ENCODE measurements around the gene CHD6. TPM values are rescaled to one million over a fixed set of nuclear protein-coding genes. Genes with fewer than 3 reads are reported as not detected.

CHD6 gene
- total RNA-seq, 1 experiment from 2014 or later: 19.7 TPM

DNA sequence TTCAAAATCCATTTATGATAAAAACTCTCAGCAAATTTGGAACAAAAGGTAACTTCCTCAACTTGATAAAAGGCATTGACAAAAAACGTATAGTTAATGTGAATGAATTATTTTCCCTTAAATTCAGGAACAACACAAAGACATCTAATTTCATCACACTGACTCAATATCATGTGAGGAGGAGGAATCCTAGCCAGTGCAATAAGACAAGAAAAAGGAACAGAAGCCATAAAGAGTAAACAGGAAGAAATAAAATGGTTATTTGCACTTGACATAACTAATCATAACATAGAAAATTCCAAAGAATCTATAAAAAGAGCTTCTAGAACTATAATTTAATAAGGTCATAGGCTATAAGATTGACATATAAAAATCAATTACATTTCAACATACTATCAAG lies 31.4 kb downstream of the CHD6 start:
- no peak overlapping the region for H3K4me3 ChIP-seq (ENCODE audit: insufficient read depth, low read depth, low read length)
- DNase-seq: no peak
- H3K36me3 ChIP-seq (replicated peaks; ENCODE audit: control insufficient read depth, insufficient read depth, low read length): no peaks in the 10 kb centered on the region
- no peaks in the 10 kb centered on the region for H3K27me3 ChIP-seq (ENCODE audit: control insufficient read depth, insufficient read depth, low read length)

DNA sequence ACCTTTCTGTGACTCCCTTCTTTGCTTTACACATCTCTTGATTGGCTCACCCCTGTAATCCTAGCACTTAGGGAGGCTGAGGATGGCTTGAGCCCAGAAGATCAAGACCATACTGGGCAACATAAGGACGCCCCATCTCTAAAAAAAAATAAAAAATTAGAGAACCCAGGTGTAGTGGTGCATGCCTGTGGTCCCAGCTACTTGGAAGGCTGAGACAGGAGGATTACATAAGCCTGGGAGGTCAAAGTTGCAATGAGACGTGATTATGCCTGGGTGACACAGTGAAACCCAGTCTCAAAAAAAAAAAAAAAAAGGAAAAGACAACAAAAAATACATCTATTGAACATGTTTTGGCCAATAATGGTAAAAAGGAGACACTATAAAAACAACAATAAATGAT lies 37.8 kb downstream of the CHD6 start:
- H3K27me3 ChIP-seq (ENCODE audit: control insufficient read depth, insufficient read depth, low read length): no peaks in the 10 kb centered on the region
- no peaks in the 10 kb centered on the region for H3K36me3 ChIP-seq (replicated peaks; ENCODE audit: control insufficient read depth, insufficient read depth, low read length)
- DNase-seq: no peak
- no peak overlapping the region for H3K4me3 ChIP-seq (ENCODE audit: insufficient read depth, low read depth, low read length)

DNA sequence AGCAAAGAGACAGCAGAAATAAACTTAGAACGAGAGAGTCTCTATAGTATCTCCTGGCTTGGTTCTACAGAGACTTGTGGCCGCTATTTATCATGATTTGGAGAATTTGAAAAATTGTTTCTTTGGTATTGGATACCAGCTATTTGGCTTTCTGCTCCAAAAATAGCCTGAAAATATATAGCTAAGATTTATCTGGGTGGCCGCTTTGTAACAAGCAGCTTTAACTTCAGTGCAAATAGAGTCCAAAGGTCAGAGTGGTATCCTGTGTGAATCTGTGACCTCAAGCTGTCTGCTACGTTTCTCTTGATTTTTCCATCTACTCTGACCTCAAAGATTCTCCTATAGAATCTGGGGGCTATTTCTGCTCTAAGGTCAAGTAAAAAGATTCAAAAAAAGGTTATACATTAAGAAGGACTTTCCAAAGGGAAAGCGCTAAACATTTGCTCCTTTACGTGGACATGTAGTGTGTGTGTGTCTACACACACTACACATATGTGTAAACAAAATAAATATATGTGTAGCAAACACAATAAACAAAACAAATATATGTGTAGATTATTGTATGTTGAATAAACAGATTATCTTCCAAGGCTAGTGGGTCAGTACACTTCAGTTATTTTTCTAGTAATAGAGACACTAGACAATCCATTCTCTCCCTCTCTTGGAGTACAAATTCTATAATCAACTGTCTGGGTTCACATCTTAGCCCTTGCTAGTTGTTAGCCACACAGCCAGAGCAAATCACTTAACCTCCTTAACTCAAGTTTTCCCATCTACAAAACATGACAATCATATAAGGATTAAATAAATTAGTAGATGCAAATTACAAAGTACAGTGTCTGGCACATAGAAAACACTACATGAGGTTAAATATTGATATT lies 40.8 kb downstream of the CHD6 start:
- H3K27me3 ChIP-seq (ENCODE audit: control insufficient read depth, insufficient read depth, low read length): no peaks in the 10 kb centered on the region
- no peak for DNase-seq
- H3K4me3 ChIP-seq (ENCODE audit: insufficient read depth, low read depth, low read length): no peak overlapping the region
- H3K36me3 ChIP-seq (replicated peaks; ENCODE audit: control insufficient read depth, insufficient read depth, low read length): no peaks in the 10 kb centered on the region

DNA sequence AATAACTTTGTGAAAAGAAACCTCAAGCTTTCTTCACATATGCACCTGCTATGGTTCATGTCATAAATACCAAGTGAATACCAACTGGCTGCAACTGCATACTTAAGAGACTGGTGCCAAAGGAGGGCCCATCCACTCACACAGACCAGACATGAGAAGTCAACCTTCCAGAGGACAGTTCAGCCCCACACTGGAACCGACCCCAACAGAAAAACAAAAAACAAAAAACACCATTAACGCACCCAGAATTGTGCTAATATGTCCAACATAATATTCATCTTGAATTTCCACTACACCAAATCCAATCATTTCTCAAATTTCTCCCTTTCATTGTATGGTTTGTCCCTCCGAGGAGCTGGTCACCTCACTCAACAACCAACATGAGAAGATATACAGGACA lies 42.8 kb downstream of the CHD6 start:
- Histone ChIP-seq H3K36me3 (replicated peaks; ENCODE audit: control insufficient read depth, insufficient read depth, low read length) (no peaks in the 10 kb centered on the region), H3K27me3 (ENCODE audit: control insufficient read depth, insufficient read depth, low read length) (no peaks in the 10 kb centered on the region), H3K4me3 (ENCODE audit: insufficient read depth, low read depth, low read length) (no peak overlapping the region)
- no peak for DNase-seq

DNA sequence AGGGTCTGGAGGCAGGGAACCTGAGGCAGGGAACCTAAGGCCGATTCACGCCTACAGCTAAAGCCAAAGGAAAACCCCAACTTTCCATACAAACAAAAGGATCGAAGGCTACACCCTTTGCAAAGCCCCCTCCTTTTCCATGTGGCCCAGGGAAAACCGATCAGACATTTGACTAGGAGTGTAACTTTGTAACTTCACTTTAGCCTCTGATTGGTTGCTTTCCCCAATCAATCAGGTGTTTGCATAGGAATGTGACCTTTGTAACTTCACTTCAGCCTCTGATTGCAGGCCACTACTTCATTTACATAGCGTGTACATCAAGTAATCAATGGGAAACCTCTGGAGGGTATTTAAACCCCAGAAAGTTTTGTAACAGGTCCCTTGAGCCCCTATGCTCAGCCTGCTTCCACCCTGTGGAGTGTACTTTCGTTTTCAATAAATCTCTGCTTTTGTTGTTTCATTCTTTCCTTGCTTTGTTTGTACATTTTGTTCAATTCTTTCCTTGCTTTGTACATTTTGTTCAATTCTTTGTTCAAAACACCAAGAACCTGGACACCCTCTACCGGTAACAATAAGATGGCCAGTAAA lies 43.3 kb downstream of the CHD6 start:
- no peak overlapping the region for H3K4me3 ChIP-seq (ENCODE audit: insufficient read depth, low read depth, low read length)
- no peaks in the 10 kb centered on the region for H3K36me3 ChIP-seq (replicated peaks; ENCODE audit: control insufficient read depth, insufficient read depth, low read length)
- no peaks in the 10 kb centered on the region for H3K27me3 ChIP-seq (ENCODE audit: control insufficient read depth, insufficient read depth, low read length)
- peak; percentile 52 for DNase-seq

DNA sequence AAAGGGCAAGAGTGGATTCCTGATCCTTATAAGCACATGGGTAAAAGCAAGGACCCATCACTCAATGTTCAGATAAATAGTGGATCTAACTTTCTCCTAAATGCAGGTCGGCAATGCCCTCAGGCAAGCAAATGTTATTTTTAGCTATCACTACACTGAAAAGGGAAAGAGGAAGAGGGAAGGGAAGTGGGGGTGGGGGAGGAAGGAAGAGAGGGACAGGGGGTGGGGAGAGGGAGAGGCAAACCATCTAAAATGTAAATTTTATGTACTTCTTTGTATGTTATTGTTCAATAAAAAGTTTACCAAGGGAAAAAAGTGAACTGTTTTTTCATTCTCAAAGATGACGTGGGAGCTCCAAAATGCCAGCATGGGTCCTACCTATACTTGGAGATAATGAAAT lies 44.2 kb downstream of the CHD6 start:
- Histone ChIP-seq H3K4me3 (ENCODE audit: insufficient read depth, low read depth, low read length) (no peak overlapping the region), H3K36me3 (replicated peaks; ENCODE audit: control insufficient read depth, insufficient read depth, low read length) (no peaks in the 10 kb centered on the region), H3K27me3 (ENCODE audit: control insufficient read depth, insufficient read depth, low read length) (no peaks in the 10 kb centered on the region)
- no peak for DNase-seq

DNA sequence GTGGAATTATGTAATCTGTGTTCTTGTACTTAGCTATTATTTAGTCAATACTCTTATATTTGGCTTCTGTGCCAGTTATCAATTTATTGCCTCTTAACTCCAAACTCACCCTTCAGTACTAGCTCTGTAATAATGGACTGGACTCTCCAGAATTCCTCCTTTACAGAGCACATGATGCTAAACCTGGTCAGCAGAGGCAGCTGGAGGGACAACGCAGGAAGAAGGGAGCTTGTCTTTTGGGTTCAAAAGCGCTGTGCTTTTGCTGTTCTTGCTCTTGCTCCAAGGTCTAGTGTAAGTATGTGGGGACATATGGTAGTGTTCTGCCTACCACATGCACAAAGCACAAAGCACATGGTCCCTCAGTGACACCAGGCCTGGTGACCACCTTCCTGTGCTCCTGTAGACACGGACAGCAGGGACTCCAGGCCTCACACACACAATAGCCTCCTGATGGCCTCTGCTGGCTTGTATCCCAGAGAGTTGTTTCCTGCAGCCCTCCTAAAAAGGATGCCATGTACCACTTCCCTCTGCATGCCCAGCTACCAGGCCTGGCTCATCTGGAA lies 46.1 kb downstream of the CHD6 start:
- DNase-seq: no peak
- Histone ChIP-seq H3K4me3 (ENCODE audit: insufficient read depth, low read depth, low read length) (no peak overlapping the region), H3K36me3 (replicated peaks; ENCODE audit: control insufficient read depth, insufficient read depth, low read length) (no peaks in the 10 kb centered on the region), H3K27me3 (ENCODE audit: control insufficient read depth, insufficient read depth, low read length) (no peaks in the 10 kb centered on the region)

DNA sequence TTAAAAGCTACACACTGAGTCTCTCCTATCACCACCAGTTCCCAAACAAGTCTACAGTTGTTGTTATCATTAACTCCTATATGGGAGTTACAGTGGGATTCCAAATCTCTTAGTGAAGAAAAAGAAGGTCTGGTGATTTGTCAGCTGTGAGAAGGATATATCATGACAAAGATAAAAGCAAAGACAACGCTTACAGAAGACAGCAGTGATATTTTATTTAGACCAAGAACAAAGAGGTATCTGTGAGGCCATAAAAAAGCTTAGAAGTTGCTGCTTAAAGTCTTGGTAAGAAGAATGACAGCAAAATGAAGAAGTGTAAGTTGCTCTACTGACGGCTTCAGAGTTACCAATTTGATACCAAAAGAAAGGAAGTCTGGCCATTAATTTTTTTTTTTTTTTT lies 47.2 kb downstream of the CHD6 start:
- no peak for DNase-seq
- Histone ChIP-seq H3K36me3 (replicated peaks; ENCODE audit: control insufficient read depth, insufficient read depth, low read length) (no peaks in the 10 kb centered on the region), H3K4me3 (ENCODE audit: insufficient read depth, low read depth, low read length) (no peak overlapping the region)

DNA sequence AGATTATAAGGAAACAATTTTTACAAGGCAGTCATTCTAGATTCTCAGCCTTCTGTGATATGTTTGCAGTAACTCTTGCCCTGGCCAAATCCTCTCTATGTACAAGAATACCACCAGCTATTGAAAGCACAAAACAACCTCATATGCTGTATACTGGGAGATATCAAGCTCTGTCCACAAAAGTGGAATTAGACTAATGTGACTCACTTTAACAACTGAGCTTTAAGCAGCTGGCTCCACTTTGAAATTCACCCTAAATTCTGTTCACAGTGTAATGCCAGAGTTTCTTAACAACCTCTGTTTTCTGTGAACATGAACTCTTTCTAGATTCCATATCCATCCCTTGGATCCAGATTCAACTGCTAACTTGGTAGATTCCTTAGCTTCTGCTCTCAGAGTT lies 47.6 kb downstream of the CHD6 start:
- Histone ChIP-seq H3K27me3 (ENCODE audit: control insufficient read depth, insufficient read depth, low read length) (no peaks in the 10 kb centered on the region), H3K4me3 (ENCODE audit: insufficient read depth, low read depth, low read length) (no peak overlapping the region), H3K36me3 (replicated peaks; ENCODE audit: control insufficient read depth, insufficient read depth, low read length) (no peaks in the 10 kb centered on the region)
- DNase-seq: no peak

More for the DNA sequence above, 47.2 kb downstream of the CHD6 start:
- no peaks in the 10 kb centered on the region for H3K27me3 ChIP-seq (ENCODE audit: control insufficient read depth, insufficient read depth, low read length)

DNA sequence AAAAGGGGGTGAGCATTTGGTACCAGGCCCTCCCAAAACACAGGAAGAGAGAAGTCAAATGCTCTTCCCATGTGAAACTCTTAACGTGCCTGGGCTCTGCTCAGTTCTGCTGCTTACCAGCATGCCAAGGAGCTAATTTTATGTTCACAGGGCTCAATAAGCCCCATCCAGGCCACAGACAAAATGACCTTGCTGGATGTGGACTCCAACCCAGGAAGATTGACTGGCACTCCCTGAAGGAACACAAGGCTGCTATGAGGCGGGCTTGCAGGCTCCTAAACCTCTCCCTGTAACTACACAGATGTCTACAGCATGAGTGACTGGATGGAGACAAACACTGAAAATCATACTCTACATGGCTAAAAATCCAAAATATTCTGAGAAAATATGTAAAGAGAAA lies 50.6 kb downstream of the CHD6 start:
- no peak for DNase-seq
- Histone ChIP-seq H3K36me3 (replicated peaks; ENCODE audit: control insufficient read depth, insufficient read depth, low read length) (no peaks in the 10 kb centered on the region), H3K27me3 (ENCODE audit: control insufficient read depth, insufficient read depth, low read length) (no peaks in the 10 kb centered on the region), H3K4me3 (ENCODE audit: insufficient read depth, low read depth, low read length) (no peak overlapping the region)

DNA sequence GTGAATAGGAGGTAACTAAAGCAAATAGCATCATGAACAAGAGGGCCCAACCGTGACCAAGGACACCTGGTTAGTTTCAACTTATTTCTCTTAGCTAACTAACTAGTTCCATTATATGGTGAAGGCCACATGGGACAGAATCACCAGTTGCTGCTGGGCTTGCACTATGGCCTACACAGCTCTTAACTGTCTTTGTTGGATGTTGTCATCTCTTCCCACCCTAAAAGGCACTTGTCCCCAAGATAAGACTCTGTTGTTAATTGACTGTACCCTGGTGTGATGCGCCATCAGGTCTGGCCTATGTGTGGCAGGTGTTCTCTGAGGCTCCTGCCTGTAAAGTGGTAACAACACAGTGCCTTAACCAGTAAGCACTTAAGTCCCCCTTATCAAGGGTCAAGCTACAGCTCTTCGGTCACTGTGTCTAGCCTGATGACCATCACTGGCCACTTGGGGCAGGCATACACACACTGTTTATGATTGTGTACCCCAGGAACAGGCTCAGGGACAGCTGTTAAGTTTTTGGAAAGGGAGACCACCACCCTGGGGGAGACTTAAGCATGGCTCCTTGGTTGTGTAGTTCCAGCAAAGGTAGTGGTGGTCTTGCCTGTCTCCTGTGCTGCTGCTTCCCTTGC lies 51.2 kb downstream of the CHD6 start:
- DNase-seq: no peak
- Histone ChIP-seq H3K27me3 (ENCODE audit: control insufficient read depth, insufficient read depth, low read length) (no peaks in the 10 kb centered on the region), H3K36me3 (replicated peaks; ENCODE audit: control insufficient read depth, insufficient read depth, low read length) (no peaks in the 10 kb centered on the region), H3K4me3 (ENCODE audit: insufficient read depth, low read depth, low read length) (no peak overlapping the region)

DNA sequence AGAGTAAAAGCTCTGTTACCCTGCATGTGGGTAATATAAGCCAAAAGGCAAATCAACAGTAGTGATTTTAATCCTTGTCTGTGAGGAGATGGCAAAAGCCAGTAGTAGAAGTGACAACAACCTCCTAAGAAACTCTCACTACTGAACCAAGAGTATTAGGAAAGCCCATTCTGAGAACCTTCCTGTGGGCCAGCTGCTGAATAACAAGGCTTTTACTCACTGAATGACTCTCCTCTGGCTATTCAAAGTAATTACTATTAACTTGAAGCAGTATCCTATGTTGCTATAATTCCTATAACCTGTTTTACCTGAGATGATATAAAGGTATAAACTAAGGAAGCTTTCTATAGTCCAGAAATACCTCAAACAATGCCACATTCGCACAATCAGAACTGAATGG lies 55.1 kb downstream of the CHD6 start:
- H3K27me3 ChIP-seq (ENCODE audit: control insufficient read depth, insufficient read depth, low read length): no peaks in the 10 kb centered on the region
- no peaks in the 10 kb centered on the region for H3K36me3 ChIP-seq (replicated peaks; ENCODE audit: control insufficient read depth, insufficient read depth, low read length)
- H3K4me3 ChIP-seq (ENCODE audit: insufficient read depth, low read depth, low read length): no peak overlapping the region
- no peak for DNase-seq

DNA sequence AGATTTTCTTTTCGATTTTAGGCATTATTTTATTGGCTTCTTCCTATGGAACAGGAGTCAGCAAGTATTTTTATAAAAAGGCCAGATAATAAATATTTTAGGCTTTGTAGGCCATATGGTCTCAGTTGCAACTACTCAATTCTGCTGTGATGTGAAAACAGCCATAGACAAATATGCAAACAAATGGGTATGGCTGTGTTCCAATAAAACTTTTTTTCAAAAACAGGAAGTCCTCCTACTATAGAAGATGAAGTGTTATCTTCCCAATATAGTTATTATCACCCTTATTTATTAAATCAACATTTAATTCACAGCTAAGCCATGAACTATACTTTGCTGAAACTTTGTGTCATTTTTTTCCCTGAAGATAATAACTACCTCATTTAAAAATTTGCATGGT lies 57.2 kb downstream of the CHD6 start:
- H3K4me3 ChIP-seq (ENCODE audit: insufficient read depth, low read depth, low read length): no peak overlapping the region
- no peaks in the 10 kb centered on the region for H3K27me3 ChIP-seq (ENCODE audit: control insufficient read depth, insufficient read depth, low read length)
- H3K36me3 ChIP-seq (replicated peaks; ENCODE audit: control insufficient read depth, insufficient read depth, low read length): no peaks in the 10 kb centered on the region
- DNase-seq: no peak

DNA sequence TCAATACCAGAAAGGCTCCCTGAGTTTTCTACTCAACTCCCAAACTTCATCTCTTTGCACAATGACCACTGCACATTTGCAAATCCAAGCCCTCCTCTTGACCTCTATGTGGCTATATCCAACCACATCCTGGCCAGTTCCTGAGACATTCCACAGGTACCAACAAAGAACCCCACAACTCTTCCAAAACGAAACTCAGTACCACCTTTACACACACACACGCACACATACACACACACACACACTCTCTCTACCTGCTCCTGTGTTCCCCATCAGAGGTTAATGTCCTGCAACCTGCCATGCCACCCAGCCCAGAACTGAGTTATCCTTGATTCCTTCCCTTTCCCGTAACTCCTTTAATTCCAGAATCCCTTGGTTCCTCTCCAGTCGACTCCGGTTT lies 58.5 kb downstream of the CHD6 start:
- H3K27me3 ChIP-seq (ENCODE audit: control insufficient read depth, insufficient read depth, low read length): no peaks in the 10 kb centered on the region
- H3K36me3 ChIP-seq (replicated peaks; ENCODE audit: control insufficient read depth, insufficient read depth, low read length): no peaks in the 10 kb centered on the region
- H3K4me3 ChIP-seq (ENCODE audit: insufficient read depth, low read depth, low read length): no peak overlapping the region
- DNase-seq: no peak

Measured in H7 (cell line).